Tibial artery (tissue), 4 donors: ENCODE results near the gene ZSWIM6.
A peak's percentile ranks its signal among the peaks of the same experiment; 100 is the strongest.
"Not testable (repeated sequence)": the region's sequence is repeated elsewhere in the genome, so short reads cannot be mapped to it uniquely, and the experiment has no call there.

Experiments
- DNase-seq, 2 donors: peaks; one replicate each; pipeline ENCODE4 v3.0.0-alpha.2; 2019
- H3K27ac ChIP-seq, 2 donors: fragments of 200-600 bp; sonication (generic) in 1 of 2; 1 replicate in 1 of 2; 2 replicates in 1 of 2; pipeline ENCODE4 v1.5.1; 2018 to 2019; ENCODE audit warnings: mild to moderate bottlenecking in 1 of 2
- H3K27me3 ChIP-seq, 2 donors: fragments of 200-600 bp; sonication (generic) in 1 of 2; one replicate each; pipeline versions ENCODE4 v1.5.1 to v1.6.0; 2016 to 2019
- H3K36me3 ChIP-seq, 3 donors: fragments of 200-600 bp; sonication (generic) in 2 of 3; one replicate each; pipeline ENCODE4 v1.5.1; 2016 to 2019; ENCODE audit warnings: mild to moderate bottlenecking in 2 of 3
- H3K4me1 ChIP-seq, 4 donors: fragments of 200-600 bp; sonication (generic) in 2 of 4; 1 replicate in 3 of 4; 2 replicates in 1 of 4; pipeline ENCODE4 v1.5.1; 2016 to 2019
- H3K4me3 ChIP-seq, 2 donors: fragments of 200-600 bp; sonication (generic) in 1 of 2; 1 replicate in 1 of 2; 2 replicates in 1 of 2; pipeline ENCODE4 v1.5.1; 2018 to 2019; ENCODE audit warnings: mild to moderate bottlenecking in 2 of 2
- H3K9me3 ChIP-seq, 3 donors: fragments of 200-600 bp; sonication (generic) in 1 of 3; one replicate each; pipeline ENCODE4 v1.5.1; 2016 to 2019
- CTCF ChIP-seq, 2 experiments: fragments of 200-600 bp in 1 of 2; fragments of 450-650 bp in 1 of 2; IDR thresholded peaks; one replicate each; pipeline ENCODE4 v1.5.1; 2017 to 2019; ENCODE audit warnings: antibody characterized with exemption in 2 of 2, mild to moderate bottlenecking in 1 of 2, moderate library complexity in 1 of 2
- intact Hi-C: fragments of 100-400 bp; cut with DNase I; formaldehyde crosslinking; loops from one replicate; pipeline ENCODE4 v1.15.0; 2023; ENCODE audit warnings: low total_unique reads

Gene ZSWIM6

GRCh38 chr5:61409568-61409967 is 77.5 kb downstream of the ZSWIM6 start:
- peak overlapping the region; percentile 11 to 40 for H3K27ac ChIP-seq
- no peak overlapping the region for H3K4me3 ChIP-seq

GRCh38 chr5:61410811-61411210 is 78.8 kb downstream of the ZSWIM6 start:
- Histone ChIP-seq H3K27me3 (no peaks in the 10 kb centered on the region), H3K4me1 (peaks cover 0 to 20% (median 15%) of the 10 kb centered on the region in 4 donors), H3K4me3 (no peak overlapping the region), H3K27ac (no peak overlapping the region), H3K36me3 (no peaks in the 10 kb centered on the region), H3K9me3 (no peaks in the 10 kb centered on the region)
- intact Hi-C loops, result no loop called here
- DNase-seq, result no peak
- TF ChIP-seq CTCF (IDR thresholded peaks at IDR 0.05), result no peak

More at GRCh38 chr5:61409568-61409967, 77.5 kb downstream of the ZSWIM6 start:
- TF ChIP-seq CTCF (IDR thresholded peaks at IDR 0.05), result no peak
- no peaks in the 10 kb centered on the region for H3K27me3 ChIP-seq
- H3K9me3 ChIP-seq, result no peaks in the 10 kb centered on the region
- H3K4me1 ChIP-seq, result peaks cover 0 to 25% (median 15%) of the 10 kb centered on the region in 4 donors
- DNase-seq, result no peak
- H3K36me3 ChIP-seq, result no peaks in the 10 kb centered on the region
- intact Hi-C loops, result loop anchor here (5.0 kb wide), 1 partner anchor 77 kb away; the partner anchor contains the start of gene ZSWIM6

GRCh38 chr5:61412361-61412760 is 80.3 kb downstream of the ZSWIM6 start:
- no peaks in the 10 kb centered on the region for H3K36me3 ChIP-seq
- no peaks in the 10 kb centered on the region for H3K9me3 ChIP-seq
- no peak overlapping the region for H3K27ac ChIP-seq
- H3K27me3 ChIP-seq, result no peaks in the 10 kb centered on the region
- H3K4me1 ChIP-seq, result peaks cover 0 to 34% (median 18%) of the 10 kb centered on the region in 4 donors
- intact Hi-C loops, result no loop called here
- no peak overlapping the region for H3K4me3 ChIP-seq
- no peak for DNase-seq
- no peak for TF ChIP-seq CTCF (IDR thresholded peaks at IDR 0.05)

- peaks cover 0 to 29% (median 14%) of the 10 kb centered on the region in 4 donors for H3K4me1 ChIP-seq
- H3K4me3 ChIP-seq, H3K36me3 ChIP-seq, H3K27me3 ChIP-seq, H3K9me3 ChIP-seq, DNase-seq, intact Hi-C loops, H3K27ac ChIP-seq: not testable (repeated sequence)
Observed at GRCh38 chr5:61413205-61413604, 81.1 kb downstream of the ZSWIM6 start.

GRCh38 chr5:61414806-61415205 is 82.7 kb downstream of the ZSWIM6 start:
- H3K27ac ChIP-seq, result no peak overlapping the region
- no peak overlapping the region for H3K4me3 ChIP-seq
- H3K4me1 ChIP-seq, result peaks cover 0 to 23% (median 4%) of the 10 kb centered on the region in 4 donors
- H3K27me3 ChIP-seq, result no peaks in the 10 kb centered on the region
- H3K36me3 ChIP-seq, result no peaks in the 10 kb centered on the region
- H3K9me3 ChIP-seq, result no peaks in the 10 kb centered on the region
- no peak for TF ChIP-seq CTCF (IDR thresholded peaks at IDR 0.05)
- DNase-seq, result no peak
- intact Hi-C loops, result no loop called here

GRCh38 chr5:61416010-61416409 is 84.0 kb downstream of the ZSWIM6 start:
- peaks cover 0 to 22% (median 3%) of the 10 kb centered on the region in 4 donors for H3K4me1 ChIP-seq

More at GRCh38 chr5:61416010-61416409, 84.0 kb downstream of the ZSWIM6 start:
- Histone ChIP-seq H3K4me3 (no peak overlapping the region), H3K27me3 (no peaks in the 10 kb centered on the region), H3K36me3 (no peaks in the 10 kb centered on the region), H3K27ac (no peak overlapping the region), H3K9me3 (no peaks in the 10 kb centered on the region)
- no peak for DNase-seq
- intact Hi-C loops, result no loop called here
- TF ChIP-seq CTCF (IDR thresholded peaks at IDR 0.05), result no peak
